Activated T-helper 9 cell treated with anti-CD3 and anti-CD28 coated beads, Interleukin-2, amount 50 U/mL, for 16 hours (primary cell): ENCODE measurements around the gene ZSCAN12.

ENCODE experiments used
- DNase-seq: peaks from one replicate; pipeline ENCODE4 v3.0.0-alpha.2; 2020; ENCODE audit warnings: low read depth

Gene ZSCAN12

GRCh38 chr6:28353981-28354676 lies 45.4 kb downstream of the ZSCAN12 start:
- no peak for DNase-seq

GRCh38 chr6:28353356-28353755 lies 46.2 kb downstream of the ZSCAN12 start:
- no peak for DNase-seq

GRCh38 chr6:28351493-28351925 lies 48.0 kb downstream of the ZSCAN12 start:
- DNase-seq, result no peak

GRCh38 chr6:28351087-28351486 lies 48.5 kb downstream of the ZSCAN12 start:
- DNase-seq, result no peak

- peak; percentile 75 for DNase-seq
Measured at GRCh38 chr6:28349892-28350737, 49.4 kb downstream of the ZSCAN12 start, which contains the start of gene ZKSCAN3. TSS of gene ZKSCAN3 (plus strand) at chr6:28349947. CDS start at chr6:28359587, 9,640 bp downstream.

GRCh38 chr6:28349344-28349891 lies 50.1 kb downstream of the ZSCAN12 start:
- no peak for DNase-seq

GRCh38 chr6:28347119-28347518 lies 52.4 kb downstream of the ZSCAN12 start:
- no peak for DNase-seq

GRCh38 chr6:28345201-28345600 lies 54.3 kb downstream of the ZSCAN12 start:
- DNase-seq, result no peak

GRCh38 chr6:28343898-28344677 lies 55.5 kb downstream of the ZSCAN12 start:
- DNase-seq, result no peak

GRCh38 chr6:28340310-28341095 lies 59.0 kb downstream of the ZSCAN12 start:
- DNase-seq, result no peak

GRCh38 chr6:28337121-28337520 lies 62.4 kb downstream of the ZSCAN12 start:
- DNase-seq, result no peak

- no peak for DNase-seq
Measured at GRCh38 chr6:28336284-28337120, 63.0 kb downstream of the ZSCAN12 start.

- peak; percentile 66 for DNase-seq
Measured at GRCh38 chr6:28335564-28336283, 63.8 kb downstream of the ZSCAN12 start, which contains the start of gene ZSCAN31. TSS of gene ZSCAN31 (minus strand) at chr6:28336148. CDS start at chr6:28329683, 6,465 bp downstream.

GRCh38 chr6:28335040-28335563 lies 64.4 kb downstream of the ZSCAN12 start:
- DNase-seq, result no peak

- DNase-seq, result no peak
Measured at GRCh38 chr6:28334286-28335039, 65.1 kb downstream of the ZSCAN12 start.

- DNase-seq, result no peak
Measured at GRCh38 chr6:28333599-28334018, 65.9 kb downstream of the ZSCAN12 start.

GRCh38 chr6:28333047-28333446 lies 66.5 kb downstream of the ZSCAN12 start:
- no peak for DNase-seq

- no peak for DNase-seq
Measured at GRCh38 chr6:28330041-28330440, 69.5 kb downstream of the ZSCAN12 start.
